A549 (cell line): ENCODE measurements around the gene CCDC50.

Experiments used
- CTCF ChIP-seq: fragments of >200 bp; sonication (Bioruptor Twin); formaldehyde crosslinking; IDR thresholded peaks from 3 replicates; pipeline ENCODE4 v1.5.1; 2016
- TFCP2L1 ChIP-seq: fragments of 250-450 bp; sonication (Bioruptor Pico); IDR thresholded peaks from 2 replicates; pipeline ENCODE4 v1.5.0; 2021; ENCODE audit warnings: mild to moderate bottlenecking

- no peak for TF ChIP-seq TFCP2L1
- no peak for TF ChIP-seq CTCF
These were observed 32.8 kb downstream of the CCDC50 start for GRCh38 chr3:191362037-191362436.
